Transverse colon (tissue), 3 donors: ENCODE data around the gene EYA4.

Experiments used
- CTCF ChIP-seq, 5 experiments: fragments of 200-600 bp in 3 of 5; fragments of 450-650 bp in 2 of 5; sonication (generic) in 3 of 5; IDR thresholded peaks; 1 replicate in 2 of 5; 2 replicates in 3 of 5; pipeline ENCODE4 v1.5.1; 2016 to 2017; ENCODE audit warnings: antibody characterized with exemption in 5 of 5, inconsistent platforms in 3 of 5, mild to moderate bottlenecking in 2 of 5, moderate library complexity in 1 of 5
- POLR2A ChIP-seq: fragments of 450-650 bp; IDR thresholded peaks from one replicate; pipeline ENCODE4 v1.6.1; 2016; ENCODE audit warnings: antibody characterized with exemption, mild to moderate bottlenecking, moderate library complexity

GRCh38 chr6:133240511-133241085, 559 bp upstream of the EYA4 start:
- TF ChIP-seq CTCF (IDR thresholded peaks at IDR 0.05) (no peak), POLR2A (no peak)
